GM12873 (cell line): ENCODE data around the gene GAS6.

Experiments
- TF ChIP-seq, protein P1 (sequence below): IDR thresholded peaks from 2 replicates; pipeline ENCODE4 v1.5.1; 2012; ENCODE audit warnings: low read depth, mild to moderate bottlenecking, moderate library complexity, low read length, control low read depth; ENCODE audit not compliant: insufficient read depth; ENCODE audit errors: missing control alignments

The GAS6 gene

DNA sequence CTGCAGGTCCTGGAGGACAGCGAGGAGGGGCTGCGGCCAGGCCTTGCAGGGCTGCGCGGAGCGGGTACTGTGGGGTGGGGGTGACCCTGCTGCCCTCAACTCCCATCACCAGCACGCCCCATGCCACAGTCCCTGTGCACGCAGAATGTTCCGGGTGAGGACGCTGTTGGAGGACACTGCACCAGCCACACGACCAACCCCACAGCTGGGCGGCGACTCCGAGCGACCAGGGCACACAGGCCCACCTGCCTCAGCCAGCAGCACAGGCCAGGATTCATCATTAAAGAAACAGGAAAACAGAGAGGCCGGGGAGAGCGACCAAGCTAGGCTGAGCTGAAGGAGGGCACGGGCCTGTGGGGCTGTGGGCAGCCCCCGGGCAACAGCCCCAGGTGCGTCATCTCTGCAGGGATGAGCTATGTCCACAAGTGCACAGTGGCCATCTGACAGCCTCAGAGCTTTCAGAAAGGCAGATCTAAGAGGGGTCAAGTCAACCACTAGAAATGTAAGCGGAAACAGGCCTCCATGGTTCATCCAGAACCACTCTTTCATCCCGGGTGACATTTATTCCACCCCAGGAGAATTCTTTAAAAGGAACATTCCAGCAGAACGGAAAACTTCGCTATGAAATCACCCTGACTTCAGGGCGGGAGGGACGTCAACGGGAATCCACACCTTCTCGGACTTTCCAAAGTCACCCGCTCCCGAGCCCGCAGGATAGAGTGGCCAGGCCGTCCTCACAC is 1.5 kb downstream of the GAS6 start:
- TF ChIP-seq, protein P1, sequence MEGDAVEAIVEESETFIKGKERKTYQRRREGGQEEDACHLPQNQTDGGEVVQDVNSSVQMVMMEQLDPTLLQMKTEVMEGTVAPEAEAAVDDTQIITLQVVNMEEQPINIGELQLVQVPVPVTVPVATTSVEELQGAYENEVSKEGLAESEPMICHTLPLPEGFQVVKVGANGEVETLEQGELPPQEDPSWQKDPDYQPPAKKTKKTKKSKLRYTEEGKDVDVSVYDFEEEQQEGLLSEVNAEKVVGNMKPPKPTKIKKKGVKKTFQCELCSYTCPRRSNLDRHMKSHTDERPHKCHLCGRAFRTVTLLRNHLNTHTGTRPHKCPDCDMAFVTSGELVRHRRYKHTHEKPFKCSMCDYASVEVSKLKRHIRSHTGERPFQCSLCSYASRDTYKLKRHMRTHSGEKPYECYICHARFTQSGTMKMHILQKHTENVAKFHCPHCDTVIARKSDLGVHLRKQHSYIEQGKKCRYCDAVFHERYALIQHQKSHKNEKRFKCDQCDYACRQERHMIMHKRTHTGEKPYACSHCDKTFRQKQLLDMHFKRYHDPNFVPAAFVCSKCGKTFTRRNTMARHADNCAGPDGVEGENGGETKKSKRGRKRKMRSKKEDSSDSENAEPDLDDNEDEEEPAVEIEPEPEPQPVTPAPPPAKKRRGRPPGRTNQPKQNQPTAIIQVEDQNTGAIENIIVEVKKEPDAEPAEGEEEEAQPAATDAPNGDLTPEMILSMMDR: no peak

DNA sequence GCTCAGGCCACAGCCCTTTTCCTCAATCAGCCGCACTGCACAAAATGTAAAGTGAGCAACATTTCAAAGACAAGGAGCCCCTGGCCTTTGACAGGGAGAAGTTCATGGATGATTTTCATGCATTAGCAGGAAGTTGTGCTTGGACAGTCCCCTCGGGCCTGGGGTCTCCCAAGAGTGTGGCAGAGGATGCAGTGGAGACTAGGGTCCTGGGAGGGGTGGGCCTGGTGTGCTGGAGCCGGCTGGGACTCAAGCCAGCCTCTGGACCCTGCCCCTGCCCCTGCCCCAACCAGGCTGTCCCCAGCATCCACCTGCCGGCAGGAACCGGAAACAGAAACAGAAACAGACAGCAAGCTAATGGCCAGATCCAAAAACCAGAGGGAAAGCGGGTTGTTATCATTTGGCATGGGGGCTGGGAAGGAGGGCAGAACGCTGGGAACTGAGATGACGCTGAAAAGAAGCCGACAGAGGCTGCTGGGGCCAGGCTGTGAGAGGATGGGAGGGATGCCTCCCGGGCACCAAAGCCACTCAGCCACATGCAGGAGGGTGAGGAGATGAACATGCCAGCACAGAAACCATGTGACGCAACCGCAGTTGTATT is 2.3 kb downstream of the GAS6 start:
- TF ChIP-seq, protein P1: no peak

- TF ChIP-seq, protein P1: no peak
Observed at GRCh38 chr13:113860665-113861432, 3.0 kb downstream of the GAS6 start.

- TF ChIP-seq, protein P1: no peak
Observed at GRCh38 chr13:113860051-113860664, 3.7 kb downstream of the GAS6 start.

DNA sequence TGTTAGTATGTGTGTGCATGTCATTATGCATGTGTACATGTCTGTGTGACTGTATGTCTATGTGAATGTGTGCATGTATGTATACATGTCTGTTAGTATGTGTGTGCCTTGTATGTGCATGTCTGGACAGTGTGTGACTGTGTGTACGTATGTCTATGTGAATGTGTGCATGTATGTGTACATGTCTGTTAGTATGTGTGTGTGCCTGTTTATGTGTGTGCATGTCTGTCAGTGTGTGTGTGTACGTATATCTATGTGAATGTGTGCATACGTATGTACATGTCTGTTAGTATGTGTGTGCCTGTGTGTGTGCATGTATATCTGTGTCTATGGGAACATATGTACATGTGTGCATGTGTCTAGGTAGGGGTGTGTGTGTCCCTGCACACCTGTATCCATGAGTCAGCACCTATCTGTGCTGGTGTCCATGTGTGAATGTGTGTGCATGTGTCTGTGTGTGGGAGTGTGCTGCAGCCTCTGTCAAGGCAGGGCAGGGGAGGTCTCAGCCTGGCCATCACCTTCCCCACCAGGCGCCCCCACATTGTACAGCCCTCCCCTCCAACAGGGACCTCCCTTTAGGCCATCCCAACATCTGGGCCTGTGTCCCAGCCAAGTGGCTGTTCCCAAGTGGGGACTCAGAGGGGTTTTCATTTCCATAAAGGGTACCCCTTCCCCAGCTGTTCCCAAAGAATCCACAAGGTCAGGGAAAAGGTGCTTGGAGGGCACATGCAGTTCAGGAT is 4.4 kb downstream of the GAS6 start:
- TF ChIP-seq, protein P1: no peak

DNA sequence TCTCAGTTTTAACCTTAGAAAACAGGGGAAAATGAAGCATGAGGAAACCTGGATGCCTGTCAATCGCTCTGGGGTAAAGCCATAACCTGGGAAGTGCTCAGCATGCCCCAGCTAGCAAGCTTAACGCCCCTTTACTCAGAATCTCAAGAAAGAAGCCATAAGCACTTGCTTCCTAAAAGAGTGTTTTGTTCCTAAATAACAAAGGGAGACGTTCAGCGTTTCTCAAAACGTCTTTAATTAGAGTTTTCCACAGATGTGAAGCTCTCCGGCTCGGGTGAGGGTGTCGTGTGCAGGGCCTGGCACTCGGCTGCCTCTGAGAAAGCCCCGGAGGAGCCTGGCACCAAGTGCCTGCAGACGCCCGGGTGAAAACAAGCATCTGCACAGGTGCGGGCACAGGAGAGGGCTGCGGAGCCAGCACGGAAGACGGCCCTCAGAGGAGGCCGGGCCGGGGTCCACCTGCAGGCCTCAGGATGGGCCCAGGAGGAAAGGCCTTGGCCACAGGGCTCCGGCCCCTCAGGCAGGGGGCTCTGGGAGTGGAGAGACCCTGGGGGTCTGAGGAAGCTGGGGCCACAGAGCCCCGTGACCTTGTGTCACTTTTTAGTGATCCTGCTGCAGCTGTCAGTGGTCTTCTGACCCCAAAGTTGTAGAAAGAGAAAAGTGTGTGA is 6.2 kb downstream of the GAS6 start:
- TF ChIP-seq, protein P1: no peak
